NCI-H748 treated with DMSO at 0.1 percent for 48 hours (cell line): ENCODE data around the gene TNFRSF12A.
A peak's percentile ranks its signal among the peaks of the same experiment; 100 is the strongest.

Experiments used
- DNase-seq: peaks from one replicate; lab custom pipeline; 2025; lab: John Stamatoyannopoulos, UW

The TNFRSF12A gene, protein sequence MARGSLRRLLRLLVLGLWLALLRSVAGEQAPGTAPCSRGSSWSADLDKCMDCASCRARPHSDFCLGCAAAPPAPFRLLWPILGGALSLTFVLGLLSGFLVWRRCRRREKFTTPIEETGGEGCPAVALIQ

DNA sequence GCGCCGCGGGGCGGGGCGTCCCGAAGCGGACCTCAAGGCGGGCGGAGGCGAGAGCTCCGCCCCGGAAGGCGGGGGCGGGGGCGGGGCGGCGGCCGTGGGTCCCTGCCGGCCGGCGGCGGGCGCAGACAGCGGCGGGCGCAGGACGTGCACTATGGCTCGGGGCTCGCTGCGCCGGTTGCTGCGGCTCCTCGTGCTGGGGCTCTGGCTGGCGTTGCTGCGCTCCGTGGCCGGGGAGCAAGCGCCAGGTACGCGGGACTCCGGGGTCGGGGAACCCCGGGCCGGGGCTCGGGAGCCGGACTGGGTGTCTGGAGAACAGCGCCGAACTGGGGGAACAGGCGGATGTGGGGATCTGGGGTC lies at the start of gene TNFRSF12A:
Gene TNFRSF12A, plus strand, starts transcription at position 122 of the 357 bp plus-strand sequence. Its CDS starts 30 bp downstream, at position 152.
- no peak for DNase-seq

DNA sequence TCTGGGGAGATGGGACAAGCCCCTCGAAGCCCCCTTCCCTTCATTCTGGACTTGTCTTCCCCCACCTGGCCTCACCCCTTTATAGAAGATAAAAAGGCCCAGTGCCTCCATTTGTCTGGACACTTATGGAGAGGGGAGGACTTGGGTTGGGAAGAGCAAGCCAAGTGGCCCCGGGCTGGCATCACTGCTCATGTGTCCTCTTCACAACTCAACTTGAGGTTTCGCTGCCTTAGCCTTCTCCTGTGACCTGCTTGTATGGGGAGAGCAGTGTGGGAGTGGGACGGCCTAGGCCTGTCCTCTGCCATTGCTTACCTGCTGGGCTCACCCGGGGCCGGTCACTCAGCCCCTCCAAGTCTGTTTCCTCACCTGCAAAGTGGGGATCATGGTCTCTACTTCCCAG lies 49.6 kb upstream of the TNFRSF12A start:
- no peak for DNase-seq

DNA sequence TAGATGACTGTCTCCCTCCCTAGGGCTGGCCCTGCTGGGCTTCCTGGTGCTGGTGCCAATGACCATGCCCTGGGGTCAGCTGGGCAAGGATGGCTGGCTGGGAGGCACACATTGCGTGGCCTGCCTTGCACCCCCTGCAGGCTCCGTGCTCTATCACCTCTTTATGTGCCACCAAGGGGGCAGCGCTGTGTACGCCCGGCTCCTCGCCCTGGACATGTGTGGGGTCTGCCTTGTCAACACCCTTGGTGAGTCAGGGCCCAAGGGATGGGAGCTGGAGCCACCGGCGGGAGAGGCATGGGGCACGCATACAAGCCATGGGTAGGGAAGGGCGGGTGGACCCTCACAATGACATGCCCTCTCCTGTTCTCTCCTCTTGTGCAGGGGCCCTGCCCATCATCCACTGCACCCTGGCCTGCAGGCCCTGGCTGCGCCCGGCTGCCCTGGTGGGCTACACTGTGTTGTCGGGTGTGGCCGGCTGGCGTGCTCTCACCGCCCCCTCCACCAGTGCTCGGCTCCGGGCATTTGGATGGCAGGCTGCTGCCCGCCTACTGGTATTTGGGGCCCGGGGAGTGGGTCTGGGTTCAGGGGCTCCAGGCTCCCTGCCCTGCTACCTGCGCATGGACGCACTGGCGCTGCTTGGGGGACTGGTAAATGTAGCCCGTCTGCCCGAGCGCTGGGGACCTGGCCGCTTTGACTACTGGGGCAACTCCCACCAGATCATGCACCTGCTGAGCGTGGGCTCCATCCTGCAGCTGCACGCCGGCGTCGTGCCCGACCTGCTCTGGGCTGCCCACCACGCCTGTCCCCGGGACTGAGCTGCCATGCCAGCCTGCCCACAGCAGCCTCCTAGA lies 48.8 kb upstream of the TNFRSF12A start:
- no peak for DNase-seq

DNA sequence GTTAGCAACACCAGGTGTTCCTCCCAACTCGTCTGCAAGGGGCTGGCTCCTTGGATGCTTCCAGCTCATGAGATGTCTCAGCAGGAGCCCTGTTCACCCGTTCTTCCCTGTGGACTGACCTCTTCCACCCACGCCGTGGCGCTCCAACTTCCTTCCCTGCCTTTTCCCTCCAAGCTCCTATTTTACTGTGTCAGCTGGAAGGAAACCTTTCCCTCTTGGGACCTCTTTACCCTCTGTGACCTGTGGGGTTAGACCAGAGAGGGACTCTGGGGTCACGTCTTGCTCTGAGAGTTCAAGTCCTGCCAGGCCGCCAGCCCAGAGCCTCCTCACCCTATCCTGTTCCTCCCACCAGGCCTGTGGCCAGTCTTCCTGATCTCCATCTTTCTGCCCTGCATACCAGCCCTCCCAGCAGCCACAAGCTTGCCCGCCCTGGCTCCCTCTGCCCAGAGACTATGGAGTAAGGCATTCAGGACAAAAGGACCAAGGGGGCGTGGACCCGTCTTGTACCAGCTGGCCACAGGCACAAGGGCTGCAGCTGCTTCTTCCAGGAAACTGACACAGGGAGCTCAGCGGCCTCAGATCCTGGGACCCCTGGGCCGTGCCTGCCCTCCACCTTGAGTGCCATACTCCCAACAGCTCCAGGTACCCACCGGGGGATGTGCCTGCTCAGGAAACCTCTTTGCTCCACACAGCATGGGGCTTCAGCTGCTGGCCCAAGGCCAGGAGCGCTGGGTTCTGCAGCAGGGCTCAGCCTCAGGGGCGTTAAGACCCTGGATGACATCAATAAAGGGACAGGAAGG lies 48.0 kb upstream of the TNFRSF12A start:
- no peak for DNase-seq

DNA sequence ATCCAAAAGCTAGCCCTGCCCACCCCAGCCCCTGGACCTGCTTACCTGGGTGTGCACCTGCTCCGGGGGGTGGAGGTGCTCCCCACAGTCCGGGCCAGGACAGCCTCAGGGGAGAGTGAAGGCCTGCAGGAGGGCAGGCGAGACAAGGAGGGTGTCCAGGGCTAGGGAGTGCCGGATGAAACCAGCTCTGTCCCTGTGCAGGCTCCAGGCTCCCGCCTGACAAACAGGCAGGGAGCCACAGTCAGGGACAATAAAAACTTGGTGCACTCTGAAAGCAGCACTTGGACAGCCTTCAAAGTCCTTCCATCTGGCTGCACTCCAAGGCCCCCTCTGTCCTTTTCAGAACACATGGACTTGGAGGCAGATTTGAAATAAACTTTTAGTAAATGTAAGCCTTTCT lies 47.1 kb upstream of the TNFRSF12A start:
- DNase-seq = no peak

DNA sequence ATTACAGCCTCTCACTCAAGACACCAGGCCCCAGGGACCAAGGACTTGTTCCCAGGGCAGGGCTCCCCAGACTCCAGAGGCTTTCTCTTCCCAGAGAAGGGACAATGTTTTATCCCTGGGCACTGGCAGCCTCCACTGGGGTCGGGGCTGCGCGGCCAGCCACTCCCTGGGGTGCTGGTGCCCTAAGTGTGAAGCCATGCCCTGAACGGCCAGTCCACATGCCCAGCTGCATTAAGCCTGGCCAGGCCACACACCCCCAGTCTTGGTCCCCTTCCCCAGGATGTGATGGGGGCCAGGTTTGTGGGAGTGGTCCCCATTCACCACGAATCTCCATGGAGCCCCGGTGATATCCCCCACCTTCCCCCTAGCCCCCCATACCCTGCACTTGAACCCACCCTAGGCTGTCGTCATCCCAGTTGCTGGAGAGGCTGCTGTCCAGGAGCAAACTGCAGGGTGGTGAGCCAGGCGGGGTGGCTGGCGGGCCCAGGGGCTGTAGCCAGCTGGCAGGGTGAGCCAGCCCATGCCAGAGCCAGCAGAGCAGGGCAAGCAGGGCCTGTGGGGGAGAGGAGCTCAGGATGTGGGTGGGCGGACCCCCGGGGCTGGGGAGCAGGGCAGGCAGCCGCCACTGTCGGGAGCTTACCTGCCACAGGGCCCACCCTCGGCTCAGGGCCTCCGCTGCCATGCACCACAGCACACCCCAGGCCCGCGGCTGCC lies 46.4 kb upstream of the TNFRSF12A start:
- DNase-seq = no peak

DNA sequence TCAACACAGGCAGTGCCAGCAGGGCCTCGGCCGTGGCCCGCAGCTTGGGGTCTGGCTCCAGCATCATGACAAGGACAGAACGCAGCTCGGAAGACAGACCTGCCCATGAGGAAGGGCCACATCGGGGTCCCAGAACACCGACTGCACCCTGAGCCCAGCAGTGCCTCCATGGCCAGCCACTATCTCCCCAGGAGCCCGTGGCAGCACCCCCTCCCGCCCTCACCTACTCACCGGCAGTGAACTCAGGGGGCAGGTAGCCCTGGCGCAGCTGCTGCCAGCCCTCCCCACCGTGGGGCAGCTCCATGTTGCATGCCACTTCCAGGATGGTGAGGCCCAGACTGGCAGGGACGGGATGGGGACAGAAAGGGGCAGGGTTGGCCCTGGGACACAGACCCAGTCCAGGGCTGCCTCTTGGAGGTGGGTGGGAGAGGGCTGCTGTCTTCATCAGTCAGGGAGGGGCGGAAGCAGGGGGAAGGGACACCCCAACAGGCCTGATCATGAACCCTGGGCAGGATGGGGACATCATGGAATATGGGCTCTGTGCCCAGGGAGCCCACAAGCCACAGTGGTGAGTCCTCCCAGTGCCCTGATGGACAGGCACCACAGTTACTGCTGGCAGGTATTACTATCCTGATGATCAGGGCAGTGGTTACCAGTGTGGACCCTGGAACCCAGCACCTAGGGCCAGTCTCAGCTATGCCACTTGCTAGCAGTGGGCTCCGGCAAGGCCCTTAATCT lies 45.7 kb upstream of the TNFRSF12A start:
- DNase-seq = no peak

DNA sequence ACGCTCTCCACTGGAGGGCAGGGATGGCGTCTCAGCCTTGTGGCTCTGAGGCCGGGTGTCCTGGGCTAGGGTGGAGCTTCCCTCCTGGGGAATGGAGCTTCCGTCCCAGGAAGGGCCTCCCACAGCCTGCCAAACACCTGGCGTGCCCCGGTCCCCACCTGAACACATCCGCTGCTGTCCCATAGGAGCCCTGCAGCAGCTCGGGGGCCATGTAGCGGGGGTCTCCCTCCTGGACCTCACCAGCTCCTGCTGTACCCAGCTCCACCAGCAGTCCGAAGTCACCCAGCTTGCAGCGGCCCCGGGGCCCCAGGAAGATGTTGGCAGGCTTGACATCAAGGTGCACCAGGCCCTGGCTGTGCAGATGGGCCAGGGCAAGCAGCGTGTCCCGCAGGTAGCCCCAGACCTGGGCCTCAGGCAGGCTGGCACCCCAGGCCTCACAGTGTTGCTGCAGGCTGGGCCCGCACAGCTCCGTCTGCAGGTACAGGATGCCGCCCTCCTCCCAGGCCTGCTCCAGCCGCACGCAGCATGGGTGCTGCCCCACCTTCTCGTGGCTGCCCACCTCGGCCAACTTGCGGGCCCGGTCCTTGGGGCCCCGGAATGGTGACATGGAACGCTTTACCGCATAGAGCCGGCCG lies 44.9 kb upstream of the TNFRSF12A start:
- DNase-seq = no peak

DNA sequence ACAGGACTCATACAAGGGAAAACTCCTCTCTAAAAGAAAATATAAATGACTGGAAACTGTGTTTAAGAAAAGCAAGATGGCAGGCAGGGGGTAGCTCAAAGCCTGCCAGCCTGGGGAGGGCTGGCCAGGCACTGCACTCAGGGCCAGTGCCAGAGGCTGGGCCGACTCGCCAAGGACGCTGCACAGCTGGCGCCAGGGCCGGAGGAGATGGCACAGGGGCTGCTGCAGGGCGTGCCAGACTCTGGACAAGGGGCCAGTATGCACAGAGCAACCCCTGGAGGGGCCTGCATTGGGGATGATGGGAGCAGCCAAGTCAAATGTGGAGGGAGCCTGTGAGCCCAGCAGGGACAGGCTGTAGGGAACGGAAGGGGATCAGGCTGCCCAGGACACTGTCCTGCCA lies 44.0 kb upstream of the TNFRSF12A start:
- no peak for DNase-seq

DNA sequence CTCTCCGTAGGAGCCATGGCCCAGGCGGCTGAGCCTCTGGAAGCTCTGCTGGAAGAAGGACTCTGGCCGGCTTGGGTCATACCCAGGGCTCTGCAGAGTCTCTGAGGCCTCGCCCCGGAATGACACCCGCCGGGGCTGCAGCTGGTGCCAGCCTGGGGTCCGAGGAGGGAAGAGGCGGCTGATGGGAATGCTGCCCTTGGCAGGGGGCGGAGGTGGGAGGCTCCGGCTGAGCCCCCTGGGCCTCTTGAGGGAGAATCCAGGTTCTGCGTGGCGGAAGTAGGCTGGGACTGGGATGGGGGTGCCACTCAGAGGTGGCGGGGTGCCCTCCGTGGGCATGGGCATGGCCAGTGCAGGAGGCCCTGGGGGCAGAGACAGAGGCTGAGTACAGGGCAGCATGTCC lies 43.5 kb upstream of the TNFRSF12A start:
- DNase-seq = no peak

DNA sequence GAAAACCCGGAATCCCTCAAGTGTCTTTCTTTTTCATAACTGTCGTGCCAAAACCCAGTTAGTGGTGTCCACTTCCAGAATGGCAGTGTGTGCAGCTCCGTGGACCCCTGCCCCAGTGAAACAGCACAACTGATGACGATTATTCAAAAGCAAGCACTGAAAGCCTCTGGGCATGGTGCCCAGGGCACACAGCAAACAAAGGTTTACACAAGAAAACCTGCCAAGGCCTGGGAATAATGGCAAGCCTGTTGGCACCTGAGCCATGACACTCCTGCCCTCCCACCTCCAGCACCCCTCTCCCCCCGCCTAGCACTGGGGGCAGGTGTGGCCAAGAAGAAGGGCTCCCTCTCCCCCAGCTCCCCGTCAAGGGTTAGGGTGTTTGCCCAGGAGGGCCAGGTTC lies 42.7 kb upstream of the TNFRSF12A start:
- DNase-seq = no peak

DNA sequence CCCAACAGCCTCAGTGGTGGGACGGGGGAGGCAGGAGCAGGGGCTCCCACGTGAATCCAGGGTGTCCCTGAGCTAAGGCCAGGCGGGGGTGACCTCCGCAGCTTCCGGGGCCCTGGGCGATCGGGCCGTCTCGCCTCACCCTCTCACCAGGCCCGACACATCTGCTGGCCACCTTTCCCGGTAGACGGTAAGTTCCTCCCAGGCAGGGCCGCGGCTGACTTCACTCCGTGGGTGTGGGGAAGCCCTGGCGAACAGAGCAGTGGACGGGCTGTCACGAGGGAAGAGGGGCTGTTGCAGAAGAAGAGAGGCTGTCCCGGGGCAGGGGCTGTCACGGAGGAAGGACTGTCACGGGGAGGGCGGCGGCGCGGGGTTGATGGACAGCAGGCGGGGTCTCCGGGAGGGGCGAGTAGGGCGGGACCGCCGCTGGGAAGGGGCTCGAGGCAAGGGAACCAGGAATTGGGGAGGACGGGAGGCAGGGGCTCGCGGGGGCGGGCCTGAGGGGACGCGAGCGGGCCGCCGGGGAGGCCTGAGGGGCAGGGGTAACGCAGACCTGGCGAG lies 40.4 kb upstream of the TNFRSF12A start:
- DNase-seq = no peak

DNA sequence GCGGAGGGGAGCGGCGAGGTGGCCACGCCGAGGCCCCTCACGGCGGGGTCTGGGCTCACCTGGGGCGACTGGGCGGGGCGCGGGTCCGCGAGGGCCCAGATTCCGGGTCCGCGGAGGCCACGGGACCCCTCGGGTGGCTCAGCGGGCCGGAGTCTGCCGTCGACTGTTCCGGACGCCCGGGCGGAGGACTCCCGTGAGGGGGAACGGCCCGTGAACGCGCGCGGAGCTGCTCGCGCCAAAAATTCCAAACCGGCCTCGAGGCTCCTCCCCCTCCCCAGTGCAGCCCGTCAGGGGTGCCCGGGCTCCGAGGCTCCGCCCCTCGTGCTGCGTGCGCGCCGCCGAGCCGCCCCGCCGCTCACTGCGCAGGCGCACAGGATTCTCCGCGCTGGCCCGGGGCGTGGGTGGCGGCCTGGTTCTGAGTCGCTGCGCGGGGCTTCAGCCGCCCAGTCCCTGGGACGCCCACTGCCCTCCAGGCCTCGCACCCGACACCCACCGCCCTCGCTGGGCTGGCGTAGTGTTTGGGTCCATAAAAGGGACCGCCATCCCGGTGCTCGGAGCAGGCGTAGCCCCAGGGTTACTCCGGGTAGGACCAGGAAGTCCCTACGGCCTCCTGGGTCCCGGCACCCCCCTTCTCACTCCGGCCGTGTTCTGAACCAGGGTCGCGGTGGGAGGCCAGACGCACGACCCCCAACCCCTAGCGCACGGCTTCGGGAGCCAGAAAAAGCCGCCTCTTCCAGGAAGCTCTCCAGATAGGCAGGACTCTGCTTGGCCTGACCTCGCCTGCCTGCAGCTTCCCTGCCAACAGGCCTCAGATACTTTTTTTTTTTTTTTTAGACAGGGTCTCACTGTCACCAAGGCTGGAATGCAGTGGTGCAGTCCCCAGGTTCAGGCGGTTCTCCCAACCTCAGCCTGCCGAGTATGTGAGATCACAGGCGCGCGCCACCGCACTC lies 39.7 kb upstream of the TNFRSF12A start, which contains the start of gene PKMYT1:
Gene PKMYT1, minus strand, starts transcription at position 220 of the 950 bp plus-strand sequence. CDS start 789 bp downstream, outside the sequence.
- peak; percentile 59 for DNase-seq

DNA sequence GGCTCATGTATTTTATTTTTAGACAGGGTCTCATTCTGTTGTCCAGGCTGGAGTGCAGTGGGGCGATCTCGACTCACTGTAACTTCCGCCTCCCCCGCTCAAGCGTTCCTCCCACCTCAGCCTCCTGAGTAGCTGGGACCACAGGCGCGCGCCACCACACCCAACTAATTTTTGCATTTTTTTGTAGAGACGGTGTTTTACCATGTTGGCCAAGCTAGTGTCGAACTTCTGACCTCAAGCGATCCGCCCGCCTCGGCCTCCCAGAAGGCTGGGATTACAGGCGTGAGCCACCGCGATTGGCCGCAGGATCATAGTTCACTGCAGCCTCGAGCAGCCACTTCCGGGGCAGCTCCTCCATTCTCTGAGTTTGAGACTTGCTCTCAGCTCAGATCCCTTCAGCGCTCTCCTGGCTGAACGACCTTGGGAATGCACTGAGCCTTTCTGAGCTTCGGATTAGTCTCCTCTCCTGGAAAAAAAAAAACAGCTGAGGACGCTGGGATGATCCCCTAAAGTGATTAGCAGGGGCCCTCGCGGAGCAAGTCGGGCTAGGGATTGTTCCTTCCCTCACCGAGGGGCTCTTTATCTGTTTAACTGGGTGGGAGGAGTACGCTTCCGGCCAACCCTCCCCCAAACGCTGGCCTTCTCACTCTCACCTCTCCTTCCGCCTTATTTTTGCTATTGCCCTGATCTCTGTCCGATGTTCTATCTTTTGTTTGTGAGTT lies 38.8 kb upstream of the TNFRSF12A start:
- no peak for DNase-seq

DNA sequence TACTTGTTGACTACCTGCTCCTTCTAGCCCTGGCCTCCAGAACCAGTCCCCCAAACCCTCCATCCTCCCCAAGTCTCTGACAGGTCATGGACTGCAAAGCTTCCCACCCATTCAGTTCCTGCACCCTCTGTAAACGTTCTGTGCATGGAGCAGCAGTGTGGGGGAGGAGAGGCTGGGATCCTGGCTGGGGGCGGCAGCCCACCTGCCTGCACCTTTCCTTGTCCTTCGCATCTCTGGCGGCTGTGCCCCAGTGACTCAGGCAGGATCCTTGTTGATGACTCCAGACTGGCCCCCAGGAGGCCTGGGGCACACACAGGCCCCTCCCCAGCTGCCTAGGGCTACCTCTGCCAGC lies 38.3 kb upstream of the TNFRSF12A start:
- DNase-seq = no peak

DNA sequence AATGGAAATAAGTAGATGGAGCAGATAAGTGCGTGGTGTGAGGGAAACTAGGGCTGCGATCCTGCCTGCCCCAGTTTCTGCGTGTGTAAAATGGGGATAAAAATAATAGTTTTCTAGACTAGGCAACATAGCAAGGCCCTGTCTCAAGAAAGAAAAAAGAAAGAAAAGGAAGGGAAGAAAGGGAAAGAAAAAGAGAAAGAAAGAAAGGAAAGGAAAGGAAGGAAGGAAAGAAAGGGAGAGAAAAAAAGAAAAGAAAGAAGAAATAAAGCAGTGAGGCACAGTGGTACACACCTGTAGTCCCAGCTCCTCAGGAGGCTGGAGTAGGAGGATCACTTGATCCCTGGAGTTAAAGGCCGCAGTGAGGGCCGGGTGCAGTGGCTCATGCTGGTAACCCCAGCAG lies 37.8 kb upstream of the TNFRSF12A start:
- DNase-seq = no peak

DNA sequence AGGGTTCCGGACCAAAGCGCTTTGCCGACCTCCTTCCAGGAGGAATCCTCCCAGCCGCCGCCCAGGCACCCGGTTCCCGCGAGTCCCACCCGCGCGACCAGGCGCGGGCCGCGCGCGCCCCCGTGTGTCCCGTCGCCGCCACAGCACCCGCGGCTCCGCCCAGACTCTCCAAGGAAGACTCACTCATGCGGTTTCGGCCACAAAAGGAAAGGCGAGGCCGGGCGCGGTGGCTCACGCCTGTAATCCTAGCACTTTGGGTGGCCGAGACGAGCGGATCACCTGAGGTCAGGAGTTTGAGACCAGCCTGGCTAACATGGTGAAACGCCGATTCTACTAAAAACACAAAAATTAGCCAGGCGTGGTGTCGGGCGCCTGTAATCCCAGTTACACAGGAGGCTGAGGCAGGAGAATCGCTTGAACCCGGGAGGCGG lies 36.4 kb upstream of the TNFRSF12A start:
- peak; percentile 34 for DNase-seq

DNA sequence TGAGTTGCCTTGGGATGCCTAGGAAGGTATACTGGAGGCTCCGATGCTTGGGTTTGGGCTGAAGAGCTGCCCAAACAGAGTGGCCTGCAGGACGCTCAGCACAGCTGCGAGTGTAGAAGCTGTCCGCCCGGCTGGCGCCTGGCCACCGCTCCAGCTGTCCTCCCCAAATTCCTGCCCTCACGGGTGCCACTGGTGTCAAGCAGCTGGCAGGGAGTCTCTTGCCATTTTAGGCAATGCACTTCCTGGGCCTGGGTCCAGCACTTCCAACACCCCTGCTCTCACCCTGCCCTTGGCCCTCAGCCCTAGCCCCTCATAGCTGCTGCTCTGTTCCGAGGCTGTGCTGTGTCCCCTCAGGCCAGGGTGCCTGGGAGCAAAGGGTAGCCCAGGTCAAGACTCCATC lies 34.7 kb upstream of the TNFRSF12A start:
- DNase-seq = no peak

DNA sequence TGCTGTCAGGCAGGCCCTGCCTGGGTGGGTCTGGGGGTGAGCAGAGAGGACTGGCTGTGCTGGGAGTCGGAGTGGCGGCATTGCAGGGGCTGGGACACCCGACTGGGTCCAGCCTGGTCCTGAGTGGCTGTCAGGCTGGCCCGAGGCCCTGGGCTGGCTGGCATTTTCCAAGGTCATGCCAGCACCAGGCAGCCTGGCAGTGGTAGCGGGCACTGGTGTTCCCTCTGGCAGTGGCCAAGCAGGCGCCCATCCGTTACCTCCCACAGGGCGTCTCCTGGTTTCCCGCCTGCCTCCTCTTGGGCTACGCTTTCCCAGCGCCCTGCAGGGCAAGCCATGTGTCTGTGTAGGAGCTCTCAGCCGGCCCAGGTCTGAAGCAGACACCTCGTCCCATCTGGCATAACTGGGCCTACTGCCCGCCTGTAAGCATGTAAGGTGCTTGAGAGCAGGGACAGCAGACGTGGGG lies 34.2 kb upstream of the TNFRSF12A start:
- no peak for DNase-seq
